Retinal pigment epithelial cell (primary cell): ENCODE measurements around the gene PSRC1.

Experiments used
- DNase-seq: peaks from one replicate; pipeline ENCODE4 v3.0.0-alpha.2; 2010; ENCODE audit warnings: low read depth
- H3K4me3 ChIP-seq: 2 replicates; pipeline ENCODE4 v1.5.1; 2011; ENCODE audit warnings: mild to moderate bottlenecking, low read length, control low read depth, moderate library complexity
- CTCF ChIP-seq: conservative IDR thresholded peaks from 2 replicates; pipeline ENCODE4 v1.5.1; 2011; ENCODE audit warnings: low read depth, low read length, control low read depth, inconsistent platforms

PSRC1 gene

GRCh38 chr1:109261006-109261405 is 21.9 kb downstream of the PSRC1 start:
- H3K4me3 ChIP-seq = no peak overlapping the region
- TF ChIP-seq CTCF = no peak

DNA sequence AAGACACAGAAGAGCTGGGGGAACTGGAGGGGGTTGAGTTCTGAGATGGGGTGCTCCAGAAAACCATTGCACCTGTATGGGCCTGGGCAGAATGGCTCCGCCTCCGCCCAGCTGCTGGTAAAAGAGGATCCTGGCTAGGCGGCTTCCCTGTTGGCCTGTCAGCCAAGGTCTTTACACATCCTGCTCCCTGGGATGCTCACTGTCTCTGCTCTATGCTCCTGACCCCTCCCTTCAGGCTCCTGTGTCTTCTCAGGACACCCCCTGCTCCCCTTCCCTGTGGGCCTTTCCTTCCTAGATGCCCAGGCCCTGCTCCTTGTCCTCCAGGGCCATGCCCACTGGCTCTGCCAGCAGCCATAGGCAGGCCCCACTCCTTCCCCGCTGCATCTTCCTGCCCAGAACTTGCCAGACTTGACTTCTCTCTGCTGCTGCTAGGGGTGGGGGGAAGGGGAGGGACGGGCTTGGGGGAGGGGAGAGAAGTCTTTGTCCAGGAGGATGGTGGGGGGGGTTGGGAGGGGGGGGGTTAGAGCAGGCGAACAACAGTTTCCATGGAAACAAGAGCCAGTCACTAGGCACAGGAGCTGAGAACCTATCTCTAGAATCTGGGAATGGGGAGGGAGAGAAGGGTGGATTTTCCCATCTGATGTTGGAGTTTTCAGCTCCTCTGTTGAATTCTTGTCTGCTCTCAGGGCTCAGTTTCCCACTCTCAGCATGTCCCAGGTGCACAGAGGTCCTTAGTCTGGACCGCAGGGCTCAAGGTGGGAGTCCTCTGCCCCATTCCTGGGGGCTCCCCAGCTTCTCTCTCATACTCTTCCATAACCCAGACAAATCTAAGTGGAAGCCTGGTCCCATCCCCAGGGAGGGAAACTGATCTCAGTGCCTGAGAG is 23.0 kb downstream of the PSRC1 start:
- no peak overlapping the region for H3K4me3 ChIP-seq
- DNase-seq = no peak

More at GRCh38 chr1:109261006-109261405, 21.9 kb downstream of the PSRC1 start:
- no peak for DNase-seq

DNA sequence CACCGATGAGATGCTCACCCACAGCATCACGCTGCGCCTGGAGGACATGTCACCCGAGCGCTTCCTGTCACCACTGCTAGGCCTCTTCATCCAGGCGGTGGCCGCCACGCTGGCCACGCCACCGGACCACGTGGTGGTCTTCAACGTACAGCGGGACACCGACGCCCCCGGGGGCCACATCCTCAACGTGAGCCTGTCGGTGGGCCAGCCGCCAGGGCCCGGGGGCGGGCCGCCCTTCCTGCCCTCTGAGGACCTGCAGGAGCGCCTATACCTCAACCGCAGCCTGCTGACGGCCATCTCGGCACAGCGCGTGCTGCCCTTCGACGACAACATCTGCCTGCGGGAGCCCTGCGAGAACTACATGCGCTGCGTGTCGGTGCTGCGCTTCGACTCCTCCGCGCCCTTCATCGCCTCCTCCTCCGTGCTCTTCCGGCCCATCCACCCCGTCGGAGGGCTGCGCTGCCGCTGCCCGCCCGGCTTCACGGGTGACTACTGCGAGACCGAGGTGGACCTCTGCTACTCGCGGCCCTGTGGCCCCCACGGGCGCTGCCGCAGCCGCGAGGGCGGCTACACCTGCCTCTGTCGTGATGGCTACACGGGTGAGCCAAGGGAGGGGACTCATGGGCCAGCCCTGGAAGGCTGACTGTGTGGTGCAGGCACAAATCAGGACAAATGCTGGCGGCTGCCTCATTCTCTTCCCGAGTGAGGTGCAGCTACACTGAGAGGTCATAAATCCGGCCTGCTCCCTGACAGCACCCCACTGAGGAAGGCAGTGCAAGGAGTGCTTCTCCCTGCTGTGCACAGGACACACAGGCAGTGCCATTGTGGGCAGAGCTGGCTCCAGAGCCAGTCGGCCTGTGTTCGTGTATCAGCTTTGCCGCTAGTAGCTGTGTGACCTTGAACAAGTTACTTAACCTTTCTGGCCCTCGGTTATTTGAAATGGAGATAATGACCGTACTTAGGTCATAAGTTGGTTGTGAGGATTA is 24.2 kb downstream of the PSRC1 start:
- TF ChIP-seq CTCF = no peak
- no peak overlapping the region for H3K4me3 ChIP-seq
- DNase-seq = no peak

More for the DNA sequence above, 23.0 kb downstream of the PSRC1 start:
- TF ChIP-seq CTCF = no peak

- no peak for TF ChIP-seq CTCF
- no peak for DNase-seq
- no peak overlapping the region for H3K4me3 ChIP-seq
Measured at GRCh38 chr1:109257682-109258421, 25.1 kb downstream of the PSRC1 start.

DNA sequence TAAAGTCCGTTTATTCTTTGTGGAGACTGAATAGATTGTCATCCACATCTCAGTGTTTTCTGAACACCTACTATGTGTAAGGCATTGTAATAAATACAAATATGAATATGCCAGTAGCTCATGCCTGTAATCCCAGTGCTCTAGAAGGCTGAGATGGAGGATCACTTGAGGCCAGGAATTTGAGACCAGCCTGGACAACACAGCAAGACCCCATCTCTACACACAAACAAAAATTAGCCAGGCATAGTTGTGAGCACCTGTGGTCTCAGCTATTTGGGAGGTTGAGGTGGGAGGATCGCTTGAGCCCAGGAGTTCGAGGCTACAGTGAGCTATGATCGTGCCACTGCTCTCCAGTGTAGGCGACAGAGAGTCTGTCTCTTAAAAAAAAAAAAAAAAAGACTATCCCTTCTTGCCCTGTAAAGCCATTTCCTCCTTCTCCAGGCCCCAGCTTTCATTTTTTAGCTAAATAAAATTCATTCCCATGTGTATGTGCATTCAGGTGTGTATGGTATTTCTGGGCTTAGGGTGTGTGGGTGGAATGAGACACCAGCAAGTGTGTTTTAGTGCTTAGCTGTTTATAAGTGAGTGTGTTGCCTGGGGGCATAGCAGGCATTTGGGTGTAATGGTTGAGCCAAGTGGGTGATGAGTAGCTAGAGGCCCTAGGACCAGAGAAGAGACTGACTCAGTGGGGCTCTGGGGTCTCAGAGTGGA is 25.8 kb downstream of the PSRC1 start:
- no peak overlapping the region for H3K4me3 ChIP-seq
- TF ChIP-seq CTCF = no peak

DNA sequence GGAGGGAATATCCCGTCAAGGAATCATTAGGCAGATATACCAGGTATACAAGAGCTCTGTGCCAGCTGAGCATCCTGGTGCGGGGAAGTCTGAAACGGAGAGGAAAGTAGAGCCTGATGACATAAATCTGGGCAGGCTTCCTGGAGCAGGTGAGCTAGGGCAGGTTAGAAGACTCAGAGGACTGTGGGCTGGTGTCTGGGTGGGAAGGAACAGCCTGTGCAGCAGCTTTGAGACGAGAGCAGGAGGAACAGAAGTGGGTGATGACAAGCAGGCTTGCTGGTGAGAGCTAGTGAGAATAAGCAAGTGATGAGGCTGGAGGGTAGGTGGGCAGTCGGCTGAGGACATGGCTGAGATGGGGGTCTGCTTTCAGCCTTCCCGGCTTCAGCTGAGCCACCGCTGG is 26.9 kb downstream of the PSRC1 start:
- DNase-seq = no peak
- no peak for TF ChIP-seq CTCF
- no peak overlapping the region for H3K4me3 ChIP-seq

More for the DNA sequence above, 25.8 kb downstream of the PSRC1 start:
- DNase-seq = no peak
